ENCODE data around the gene SORCS2.

DNA sequence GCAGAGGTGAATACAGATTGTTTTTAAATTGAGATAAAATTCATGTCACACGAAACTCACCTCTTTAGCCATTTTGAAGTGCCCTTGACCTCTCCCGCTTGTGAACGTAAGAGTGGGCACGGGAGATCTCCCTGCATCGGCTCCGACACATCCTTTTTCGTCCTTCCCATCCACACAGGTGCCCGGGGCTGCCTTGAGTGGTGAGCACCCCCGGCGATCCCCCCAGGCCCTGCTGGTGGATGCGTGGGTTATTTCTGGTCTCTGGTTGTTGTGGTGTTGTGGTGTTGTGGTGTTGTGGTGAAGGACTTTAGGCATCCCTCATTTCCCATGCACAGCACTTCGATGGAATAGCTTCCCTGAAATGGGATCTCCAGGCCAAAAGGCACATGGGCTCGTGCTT lies 196.3 kb downstream of the SORCS2 start:
- TF ChIP-seq CTCF (IDR thresholded peaks at IDR 0.05) (no peak), POLR2A (IDR thresholded peaks at IDR 0.05) (no peak)

Data from right lobe of liver (tissue), 4 donors.